Stimulated activated effector memory CD8-positive, alpha-beta T cell treated with anti-CD3 and anti-CD28 coated beads, Interleukin-12 subunit alpha, Interleukin-12 subunit beta, amount 100 ng/mL, for 72 hours (primary cell): ENCODE results near the gene RSBN1L.
A peak's percentile ranks its signal among the peaks of the same experiment; 100 is the strongest.

Experiments
- ATAC-seq: fragments of 150-1000 bp; cut with Tn5 transposase; 2 replicates; pipeline ENCODE4 v1.10.0; 2021
- DNase-seq, 2 donors: peaks; one replicate each; pipeline ENCODE4 v3.0.0; 2021 to 2022; ENCODE audit warnings: low spot score in 2 of 2
- H3K27ac Mint-ChIP-seq: one replicate; pipeline ENCODE4 v1.8.0; 2022; ENCODE audit warnings: mild to moderate bottlenecking, mixed read lengths
- H3K36me3 Mint-ChIP-seq: one replicate; pipeline ENCODE4 v1.8.0; 2022; ENCODE audit warnings: mild to moderate bottlenecking, mixed read lengths
- H3K4me1 Mint-ChIP-seq: one replicate; pipeline ENCODE4 v1.8.0; 2022; ENCODE audit warnings: mixed read lengths
- H3K4me3 Mint-ChIP-seq: one replicate; pipeline ENCODE4 v1.8.0; 2022; ENCODE audit warnings: mild to moderate bottlenecking, mixed read lengths
- H3K9me3 Mint-ChIP-seq: one replicate; pipeline ENCODE4 v1.8.0; 2022; ENCODE audit warnings: mixed read lengths

RSBN1L gene

DNA sequence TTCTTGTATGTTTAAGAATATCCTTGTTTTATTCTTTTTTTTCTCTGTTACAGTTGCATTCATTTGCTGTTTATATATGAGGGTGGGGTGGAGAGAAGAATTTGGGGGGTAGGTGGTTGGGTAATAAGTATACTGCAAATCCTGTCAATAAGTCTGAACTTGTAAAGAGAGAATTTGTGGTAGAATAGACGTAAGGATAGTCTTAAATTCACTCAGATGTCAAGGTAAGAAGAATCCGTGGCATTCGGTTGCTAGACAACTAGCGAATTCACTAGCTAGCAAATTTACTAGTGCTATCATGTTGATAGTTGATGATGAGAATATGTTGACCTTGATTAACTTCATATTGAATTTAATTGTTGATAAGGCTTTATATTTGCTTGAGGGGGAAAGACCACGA lies 40.7 kb downstream of the RSBN1L start:
- Mint-ChIP-seq H3K9me3 (no peaks in the 10 kb centered on the region), H3K4me1 (peaks cover 7% of the 10 kb centered on the region)

DNA sequence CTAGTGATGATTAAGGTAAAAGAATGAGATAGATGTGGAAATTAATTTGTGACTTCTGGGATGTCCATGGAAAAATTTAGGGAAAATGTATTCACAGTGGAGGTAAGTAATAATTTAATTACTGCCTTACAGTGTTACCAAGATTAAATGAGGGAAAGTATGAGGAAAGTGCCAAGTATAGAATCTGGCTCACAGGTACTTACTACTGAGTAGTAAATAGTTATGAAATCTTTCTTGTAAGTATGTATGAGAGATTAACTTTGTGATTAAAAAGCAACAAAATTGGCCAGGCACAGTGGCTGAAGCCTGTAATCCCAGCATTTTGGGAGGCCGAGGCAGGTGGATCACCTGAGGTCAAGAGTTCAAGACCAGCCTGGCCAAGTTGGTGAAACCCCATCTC lies 42.1 kb downstream of the RSBN1L start:
- Mint-ChIP-seq H3K4me3 (no peak overlapping the region), H3K4me1 (no peaks in the 10 kb centered on the region), H3K27ac (no peak overlapping the region), H3K9me3 (no peaks in the 10 kb centered on the region), H3K36me3 (peaks cover 56% of the 10 kb centered on the region)
- no peak for ATAC-seq
- DNase-seq, result no peak

More for the DNA sequence above, 40.7 kb downstream of the RSBN1L start:
- Mint-ChIP-seq H3K36me3 (peaks cover 43% of the 10 kb centered on the region), H3K4me3 (no peak overlapping the region), H3K27ac (no peak overlapping the region)
- DNase-seq, result no peak
- no peak for ATAC-seq

DNA sequence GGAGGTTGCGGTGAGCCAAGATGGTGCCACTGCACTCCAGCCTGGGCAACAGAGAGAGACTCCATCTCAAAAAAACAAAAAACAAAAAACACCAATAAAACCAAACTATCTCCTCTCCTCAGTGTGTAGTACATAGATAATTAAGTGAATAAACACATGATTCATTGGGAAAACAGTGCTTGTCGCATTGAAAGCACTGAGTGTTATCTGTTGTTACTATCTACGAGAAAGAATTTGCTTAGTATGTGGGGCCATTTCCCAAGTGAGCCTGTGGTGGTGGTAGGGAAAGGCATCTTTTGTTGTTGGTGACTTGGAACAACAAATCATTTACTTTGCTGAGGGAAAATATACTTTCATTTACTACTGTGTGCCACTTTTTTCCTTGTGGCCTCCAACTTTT lies 42.6 kb downstream of the RSBN1L start:
- Mint-ChIP-seq H3K27ac (no peak overlapping the region), H3K4me1 (no peaks in the 10 kb centered on the region), H3K36me3 (peaks cover 59% of the 10 kb centered on the region), H3K4me3 (no peak overlapping the region), H3K9me3 (no peaks in the 10 kb centered on the region)
- no peak for ATAC-seq
- DNase-seq, result no peak

DNA sequence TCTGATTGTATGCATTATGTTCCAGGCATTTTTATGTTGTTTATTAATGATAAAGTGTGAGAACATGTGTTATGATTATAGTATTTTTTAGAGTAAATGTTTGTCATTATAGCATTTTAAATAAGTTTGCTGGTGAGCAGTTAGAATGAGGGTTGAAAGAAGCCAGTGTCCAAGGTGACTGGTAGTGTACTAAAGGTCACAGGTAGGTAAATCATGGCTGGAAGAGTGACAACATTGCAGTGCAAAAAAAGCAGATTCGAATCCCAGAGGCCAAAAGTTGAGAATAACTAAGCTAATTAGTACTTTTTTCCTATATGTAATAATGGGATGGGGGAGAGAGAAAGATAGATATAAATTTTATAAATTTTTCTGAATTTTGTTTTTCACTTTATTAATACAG lies 44.0 kb downstream of the RSBN1L start:
- Mint-ChIP-seq H3K36me3 (peaks cover 59% of the 10 kb centered on the region), H3K27ac (peak overlapping the region; percentile 9), H3K9me3 (no peaks in the 10 kb centered on the region), H3K4me1 (no peaks in the 10 kb centered on the region), H3K4me3 (no peak overlapping the region)
- DNase-seq (no peak), ATAC-seq (no peak)

DNA sequence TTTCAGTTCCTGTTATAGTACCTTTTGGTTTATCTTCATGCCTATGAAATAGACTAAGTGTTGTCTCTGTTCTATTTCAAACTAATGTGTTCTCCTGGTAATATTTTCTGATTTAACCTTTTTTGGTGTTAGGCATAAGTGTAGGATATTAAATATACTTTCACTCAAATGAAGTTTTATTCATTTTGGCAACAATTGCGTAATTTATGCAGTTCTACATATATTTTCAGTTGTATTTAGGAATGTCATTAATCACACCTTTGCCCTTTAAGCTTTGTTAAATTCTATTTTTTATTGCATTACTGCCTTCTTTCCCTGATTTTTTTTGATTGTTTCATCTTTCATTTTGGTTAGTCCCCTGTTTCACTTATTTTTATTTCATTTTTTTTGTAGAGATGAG lies 47.3 kb downstream of the RSBN1L start:
- peak overlapping the region; percentile 10 for H3K27ac Mint-ChIP-seq
- peaks cover 32% of the 10 kb centered on the region for H3K36me3 Mint-ChIP-seq

DNA sequence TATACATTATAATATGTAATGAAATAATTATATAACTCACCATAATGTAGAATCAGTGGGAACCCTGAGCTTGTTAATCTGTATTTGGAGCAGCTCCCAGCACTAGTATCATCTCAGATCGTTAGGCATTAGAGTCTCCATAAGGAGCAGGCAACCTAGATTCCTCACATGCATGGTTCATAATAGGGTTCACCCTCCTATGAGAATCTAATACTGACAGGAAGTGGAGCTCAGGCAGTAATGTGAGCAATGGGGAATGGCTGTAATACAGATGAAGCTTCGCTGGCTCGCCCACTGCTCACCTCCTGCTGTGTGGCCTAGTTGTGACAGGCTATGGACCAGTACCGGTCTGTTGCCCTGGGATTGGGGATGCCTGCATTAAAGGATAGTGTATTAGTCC lies 49.5 kb downstream of the RSBN1L start:
- Mint-ChIP-seq H3K27ac (peak overlapping the region; percentile 32), H3K36me3 (peaks cover 38% of the 10 kb centered on the region), H3K9me3 (no peaks in the 10 kb centered on the region), H3K4me3 (no peak overlapping the region), H3K4me1 (peaks cover 19% of the 10 kb centered on the region)
- ATAC-seq (no peak), DNase-seq (no peak)

More for the DNA sequence above, 47.3 kb downstream of the RSBN1L start:
- Mint-ChIP-seq H3K9me3 (no peaks in the 10 kb centered on the region), H3K4me1 (peaks cover 13% of the 10 kb centered on the region), H3K4me3 (no peak overlapping the region)
- DNase-seq (no peak), ATAC-seq (no peak)

DNA sequence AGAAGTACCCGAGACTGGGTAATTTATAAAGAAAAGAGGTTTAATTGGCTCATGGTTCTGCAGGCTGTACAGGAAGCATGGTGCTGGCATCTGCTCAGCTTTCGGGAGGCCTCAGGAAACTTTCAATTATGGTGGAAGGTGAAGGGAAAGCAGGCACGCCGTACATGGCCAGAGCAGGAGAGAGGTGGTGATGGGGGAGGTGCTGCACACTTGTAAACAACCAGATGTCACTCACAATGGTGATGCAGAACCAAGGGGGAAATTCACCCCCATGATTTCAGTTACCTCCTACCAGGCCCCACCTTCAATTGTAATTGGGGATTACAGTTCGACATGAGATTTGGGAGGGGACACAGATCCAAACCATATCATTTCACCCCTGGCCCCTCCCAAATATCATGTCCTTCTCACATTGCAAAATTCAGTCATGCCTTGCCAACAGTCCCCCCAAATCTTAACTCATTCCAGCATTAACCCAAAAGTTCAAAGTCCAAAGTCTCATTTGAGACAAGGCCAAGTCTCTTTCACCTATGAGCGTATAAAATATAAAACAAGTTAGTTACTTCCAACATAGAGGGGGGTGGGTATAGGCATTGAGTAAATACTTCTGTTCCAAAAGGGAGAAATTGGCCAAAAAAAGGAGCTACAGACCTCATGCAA lies 50.0 kb downstream of the RSBN1L start:
- Mint-ChIP-seq H3K27ac (peak overlapping the region; percentile 32), H3K9me3 (no peaks in the 10 kb centered on the region), H3K4me1 (peaks cover 19% of the 10 kb centered on the region), H3K36me3 (peaks cover 43% of the 10 kb centered on the region), H3K4me3 (no peak overlapping the region)
- no peak for ATAC-seq
- DNase-seq, result no peak

DNA sequence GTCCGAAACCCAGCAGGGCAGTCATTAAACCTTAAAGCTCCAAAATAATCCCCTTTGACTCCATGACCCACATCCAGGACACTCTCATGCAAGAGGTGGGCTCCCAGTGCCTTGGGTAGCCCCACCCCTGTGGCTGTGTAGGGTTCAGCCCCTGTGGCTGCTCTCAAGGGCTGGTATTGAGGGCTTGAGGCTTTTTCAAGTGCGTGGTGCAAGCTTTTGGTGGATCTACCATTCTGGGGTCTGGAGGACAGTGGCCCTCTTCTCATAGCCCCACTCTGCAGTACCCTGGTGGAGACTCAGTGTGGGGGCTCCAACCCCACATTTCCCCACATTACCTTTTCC lies 50.5 kb downstream of the RSBN1L start:
- Mint-ChIP-seq H3K4me1 (peaks cover 19% of the 10 kb centered on the region), H3K27ac (peak overlapping the region; percentile 32), H3K9me3 (no peaks in the 10 kb centered on the region), H3K36me3 (peaks cover 45% of the 10 kb centered on the region), H3K4me3 (no peak overlapping the region)
- ATAC-seq, result no peak
- DNase-seq, result no peak

DNA sequence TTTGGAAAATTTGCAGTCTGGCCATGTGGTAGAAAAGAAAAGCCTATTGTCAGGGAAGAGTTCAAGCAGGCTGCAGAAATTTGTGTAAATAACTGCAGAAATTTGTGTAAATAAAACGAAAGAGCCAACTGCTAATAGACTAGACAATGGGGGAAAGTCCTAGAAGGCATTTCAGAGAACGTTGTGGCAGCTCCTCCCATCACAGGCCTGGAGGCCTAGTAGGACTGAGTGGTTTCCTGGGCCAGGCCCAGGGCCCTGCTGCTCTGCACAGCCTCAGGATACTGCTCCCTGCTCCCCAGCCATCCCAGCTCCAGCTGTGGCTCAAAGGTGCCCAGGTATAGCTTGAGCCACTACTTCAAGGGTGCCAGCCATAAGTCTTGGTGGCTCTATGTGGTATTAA lies 50.9 kb downstream of the RSBN1L start:
- Mint-ChIP-seq H3K36me3 (peaks cover 42% of the 10 kb centered on the region), H3K27ac (peak overlapping the region; percentile 32), H3K9me3 (no peaks in the 10 kb centered on the region), H3K4me1 (peaks cover 21% of the 10 kb centered on the region), H3K4me3 (no peak overlapping the region)
- DNase-seq (no peak), ATAC-seq (no peak)

DNA sequence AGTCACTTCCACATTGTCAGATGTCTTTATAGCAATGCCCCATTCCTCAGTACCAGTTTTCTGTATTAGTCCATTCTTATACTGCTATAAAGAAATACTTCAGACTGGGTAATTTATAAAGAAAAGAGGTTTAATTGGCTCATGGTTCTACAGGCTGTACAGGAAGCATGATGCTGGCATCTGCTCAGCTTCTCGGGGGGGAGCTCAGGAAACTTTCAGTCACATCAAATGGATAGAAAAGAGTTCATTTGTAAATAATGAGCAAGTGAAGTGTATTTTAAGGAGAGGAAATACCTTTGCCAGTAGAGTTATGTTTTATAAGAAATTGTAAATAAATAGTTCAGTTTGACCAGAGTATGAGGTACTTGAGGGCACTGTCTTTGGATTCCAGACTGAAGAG lies 51.5 kb downstream of the RSBN1L start:
- H3K36me3 Mint-ChIP-seq, result peaks cover 37% of the 10 kb centered on the region

DNA sequence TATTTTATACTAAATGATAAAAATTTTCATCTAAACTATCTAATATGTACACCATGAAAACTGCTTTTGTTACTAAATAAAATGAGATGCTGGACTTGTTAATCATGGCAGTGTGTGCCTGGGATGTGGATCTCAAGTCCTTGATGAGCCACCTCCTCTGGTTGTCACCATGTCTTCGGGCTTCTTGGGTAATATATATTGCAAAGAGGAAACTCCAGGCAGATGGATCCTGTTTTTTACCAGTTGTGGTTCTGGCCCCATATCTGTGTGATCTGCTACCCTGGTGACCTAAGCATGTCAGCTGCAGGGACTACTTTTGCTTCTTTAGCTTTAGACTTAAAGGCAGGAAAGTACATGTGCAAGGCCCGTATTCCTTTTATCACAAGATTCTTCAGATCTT lies 55.8 kb downstream of the RSBN1L start:
- H3K4me3 Mint-ChIP-seq, result no peak overlapping the region
- peak overlapping the region; percentile 21 for H3K27ac Mint-ChIP-seq
- H3K4me1 Mint-ChIP-seq, result peaks cover 26% of the 10 kb centered on the region
- H3K9me3 Mint-ChIP-seq, result no peaks in the 10 kb centered on the region
- peaks cover 32% of the 10 kb centered on the region for H3K36me3 Mint-ChIP-seq
- DNase-seq (no peak), ATAC-seq (no peak)

More for the DNA sequence above, 51.5 kb downstream of the RSBN1L start:
- H3K4me1 Mint-ChIP-seq, result peaks cover 26% of the 10 kb centered on the region
- H3K9me3 Mint-ChIP-seq, result no peaks in the 10 kb centered on the region
- H3K4me3 Mint-ChIP-seq, result no peak overlapping the region
- DNase-seq, result no peak
- ATAC-seq, result no peak
- H3K27ac Mint-ChIP-seq, result peak overlapping the region; percentile 32

DNA sequence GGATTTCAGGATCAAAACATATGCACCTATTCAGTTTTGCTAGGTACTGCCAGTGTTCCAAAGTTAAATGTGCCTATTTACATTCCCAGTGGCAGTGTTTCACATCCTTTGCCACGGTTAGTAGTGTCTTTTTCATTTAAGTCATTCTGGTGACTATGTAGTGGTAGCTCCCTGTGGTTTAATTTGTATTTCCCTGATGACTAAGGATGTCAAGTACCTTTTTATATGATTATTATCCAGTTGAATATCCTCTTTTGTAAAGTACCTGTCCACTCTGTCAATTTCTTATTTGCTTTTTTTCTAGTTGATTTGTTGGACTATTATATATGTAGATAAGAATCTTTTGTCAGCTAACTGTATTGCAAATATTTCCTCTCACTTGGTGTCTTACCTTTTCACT lies 56.9 kb downstream of the RSBN1L start:
- Mint-ChIP-seq H3K4me3 (no peak overlapping the region), H3K9me3 (no peaks in the 10 kb centered on the region), H3K27ac (peak overlapping the region; percentile 21), H3K4me1 (peaks cover 30% of the 10 kb centered on the region), H3K36me3 (peaks cover 32% of the 10 kb centered on the region)
- ATAC-seq (peak; percentile 64), DNase-seq (no peak)

DNA sequence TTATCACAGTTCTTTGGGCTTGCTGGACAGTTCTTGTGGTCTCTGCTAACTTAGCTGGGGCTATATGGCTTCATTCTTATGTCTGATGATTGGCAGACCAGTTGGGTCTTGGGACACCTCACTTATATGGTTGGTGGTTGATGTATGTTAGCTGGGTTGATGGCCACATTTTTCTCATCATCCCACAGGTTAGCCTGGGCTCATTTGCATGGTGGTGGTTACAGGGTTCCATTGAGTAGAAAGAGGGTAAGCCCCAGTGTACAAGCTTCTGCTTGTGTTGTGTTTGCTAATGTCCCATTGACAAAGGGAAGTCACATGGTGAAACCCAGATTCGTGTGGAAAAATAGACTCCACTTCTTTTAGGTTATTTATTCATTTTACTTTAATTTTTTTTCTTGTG lies 61.3 kb downstream of the RSBN1L start:
- H3K4me3 Mint-ChIP-seq, result no peak overlapping the region
- peaks cover 6% of the 10 kb centered on the region for H3K36me3 Mint-ChIP-seq
- peaks cover 24% of the 10 kb centered on the region for H3K4me1 Mint-ChIP-seq
- H3K9me3 Mint-ChIP-seq, result no peaks in the 10 kb centered on the region
- DNase-seq (no peak), ATAC-seq (peak; percentile 90)
- peak overlapping the region; percentile 69 for H3K27ac Mint-ChIP-seq

DNA sequence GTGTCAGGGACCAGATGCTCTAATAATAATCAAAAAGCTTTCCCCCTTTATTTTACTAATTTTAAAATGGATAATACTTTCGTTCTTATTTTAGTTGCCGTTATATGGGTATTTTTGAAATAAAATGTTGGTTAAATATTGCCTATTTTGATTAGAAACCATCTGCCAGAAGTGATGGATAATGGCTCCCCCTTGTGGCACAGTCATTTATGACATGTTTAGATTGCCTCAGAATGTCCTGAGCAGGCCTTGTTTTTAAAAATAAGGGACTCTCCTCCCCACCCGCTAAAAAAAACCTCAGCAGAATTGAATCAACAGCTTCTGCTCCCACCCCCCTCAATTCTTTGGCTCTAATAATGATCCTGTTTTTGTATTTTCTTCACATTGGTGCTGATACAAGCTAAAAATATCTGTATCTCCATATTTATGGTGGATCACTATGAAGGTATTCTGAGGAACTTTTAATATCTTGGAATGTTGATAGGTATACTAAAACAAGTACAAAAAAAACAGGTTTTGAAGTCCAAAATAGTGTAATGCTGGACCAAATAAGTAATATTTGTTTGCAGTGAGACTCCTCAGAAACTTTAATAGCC lies 63.1 kb downstream of the RSBN1L start:
- no peak overlapping the region for H3K27ac Mint-ChIP-seq
- ATAC-seq (peak; percentile 68), DNase-seq (peak; percentile 72 to 83)
- no peak overlapping the region for H3K4me3 Mint-ChIP-seq
- no peaks in the 10 kb centered on the region for H3K9me3 Mint-ChIP-seq
- peaks cover 12% of the 10 kb centered on the region for H3K36me3 Mint-ChIP-seq
- peaks cover 27% of the 10 kb centered on the region for H3K4me1 Mint-ChIP-seq

DNA sequence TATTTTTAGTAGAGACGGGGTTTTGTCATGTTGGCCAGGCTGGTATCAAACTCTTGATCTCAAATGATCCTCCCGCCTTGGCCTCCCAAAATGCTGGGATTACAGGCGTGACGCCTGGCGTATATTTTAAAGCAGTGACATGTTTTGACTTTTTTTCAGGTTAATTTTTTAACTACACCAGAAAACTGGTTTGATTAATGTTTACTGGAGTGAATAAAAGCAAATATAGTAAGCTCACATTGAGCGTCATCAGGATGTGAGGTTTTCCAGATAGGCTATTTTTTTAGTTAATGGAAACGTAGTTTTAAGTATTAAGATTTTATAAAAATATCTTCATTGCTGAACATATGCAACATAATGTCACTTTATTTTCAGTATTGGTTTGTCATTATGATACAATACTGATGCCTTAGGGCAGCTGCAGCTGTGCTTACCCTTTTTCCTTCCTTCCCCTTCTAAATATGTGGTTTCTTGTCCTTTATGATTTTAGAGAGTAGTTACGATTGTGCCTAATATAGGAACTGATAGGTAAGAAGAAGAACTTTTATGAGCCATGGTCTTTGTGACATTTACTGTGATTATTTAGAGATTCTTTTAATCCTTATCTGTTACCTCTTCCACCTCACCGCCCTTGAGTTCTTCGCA lies 64.7 kb downstream of the RSBN1L start:
- no peak for ATAC-seq
- no peak overlapping the region for H3K27ac Mint-ChIP-seq
- no peak for DNase-seq
- H3K4me1 Mint-ChIP-seq, result peaks cover 30% of the 10 kb centered on the region
- H3K36me3 Mint-ChIP-seq, result peaks cover 20% of the 10 kb centered on the region
- H3K9me3 Mint-ChIP-seq, result no peaks in the 10 kb centered on the region
- H3K4me3 Mint-ChIP-seq, result no peak overlapping the region

DNA sequence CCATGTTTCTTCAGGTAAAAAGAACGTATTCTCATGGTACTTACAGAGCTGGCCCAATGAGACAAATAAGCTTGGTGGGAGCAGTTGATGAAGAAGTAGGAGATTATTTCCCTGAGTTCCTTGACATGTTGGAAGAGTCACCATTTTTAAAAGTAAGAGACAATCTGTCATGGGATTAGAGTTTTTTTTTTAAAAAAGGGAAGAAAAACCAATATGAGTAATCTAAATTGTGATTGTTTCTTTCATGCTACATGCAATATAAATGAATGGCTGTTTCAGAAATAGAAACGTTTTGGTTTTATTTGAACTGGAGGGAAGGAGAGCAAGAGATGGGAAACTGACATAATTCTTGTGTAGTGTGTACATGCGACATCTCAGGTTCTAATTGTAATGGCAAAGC lies 69.2 kb downstream of the RSBN1L start:
- peak overlapping the region; percentile 46 for H3K27ac Mint-ChIP-seq
- ATAC-seq (no peak), DNase-seq (no peak)
- H3K9me3 Mint-ChIP-seq, result no peaks in the 10 kb centered on the region
- peaks cover 31% of the 10 kb centered on the region for H3K4me1 Mint-ChIP-seq
- H3K36me3 Mint-ChIP-seq, result peaks cover 57% of the 10 kb centered on the region
- H3K4me3 Mint-ChIP-seq, result no peak overlapping the region
